SU-DHL-6 (cell line): ENCODE results near the gene MGAT4D.

Experiments used
- CTCF ChIP-seq: fragments of 200-600 bp; sonication (generic); IDR thresholded peaks from one replicate; pipeline ENCODE4 v1.5.1; 2017; ENCODE audit warnings: antibody characterized with exemption, mild to moderate bottlenecking, low read length, moderate library complexity; ENCODE audit not compliant: insufficient read depth, poor library complexity, severe bottlenecking
- EZH2phosphoT487 ChIP-seq: fragments of 200-600 bp; sonication (generic), shearing (Covaris generic); conservative IDR thresholded peaks from 2 replicates; pipeline ENCODE4 v1.6.1; 2018; ENCODE audit warnings: mild to moderate bottlenecking, antibody characterized with exemption, low read length, moderate library complexity, mixed read lengths

GRCh38 chr4:140497405-140497746, 717 bp downstream of the MGAT4D start:
- TF ChIP-seq CTCF: no peak
- TF ChIP-seq EZH2phosphoT487: no peak
